GM12801 (cell line): ENCODE measurements around the gene RASGRF1.

Experiments used
- CTCF ChIP-seq: IDR thresholded peaks from one replicate; pipeline ENCODE4 v1.5.1; 2011; ENCODE audit warnings: control low read depth; ENCODE audit not compliant: insufficient read length; ENCODE audit errors: extremely low read depth

Gene RASGRF1

DNA sequence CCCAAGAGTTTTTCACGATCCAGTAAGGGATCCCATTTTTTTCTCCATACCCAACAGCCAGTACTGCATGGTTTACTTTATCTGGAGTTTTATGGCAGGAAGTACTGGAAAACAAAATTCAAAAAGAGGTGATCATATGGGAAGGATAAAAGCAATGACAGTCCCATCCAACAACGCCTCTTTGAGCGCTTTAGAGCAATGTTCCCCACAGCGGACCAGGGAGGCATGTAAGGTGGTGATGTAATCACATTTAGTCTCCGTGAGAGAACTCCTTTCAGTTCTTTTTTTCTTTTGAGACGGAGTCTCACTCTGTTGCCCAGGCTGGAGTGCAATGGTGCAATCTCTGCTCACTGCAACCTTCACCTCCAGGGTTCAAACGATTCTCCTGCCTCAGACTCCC lies 167.6 kb downstream of the RASGRF1 start:
- no peak for TF ChIP-seq CTCF

DNA sequence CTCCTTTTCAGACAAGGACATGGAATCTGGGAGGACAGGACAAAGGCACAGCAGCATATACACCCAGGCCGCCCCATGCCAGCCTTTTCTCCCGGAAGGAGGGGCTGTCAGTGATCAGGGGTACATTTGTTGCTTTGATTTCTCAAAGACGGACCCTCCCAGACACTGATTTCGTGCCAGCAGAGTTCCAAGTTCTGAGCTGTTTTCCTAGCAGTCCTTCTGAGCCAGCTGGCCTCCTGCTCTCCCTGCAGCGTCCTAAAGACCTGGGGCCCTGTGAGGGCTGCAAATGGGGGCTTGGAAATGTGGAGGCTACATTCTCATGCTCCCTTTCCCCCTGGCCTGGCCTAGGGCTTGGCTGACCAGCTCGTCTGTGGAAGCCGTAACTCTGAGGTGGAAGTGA lies 168.1 kb downstream of the RASGRF1 start:
- TF ChIP-seq CTCF = no peak

DNA sequence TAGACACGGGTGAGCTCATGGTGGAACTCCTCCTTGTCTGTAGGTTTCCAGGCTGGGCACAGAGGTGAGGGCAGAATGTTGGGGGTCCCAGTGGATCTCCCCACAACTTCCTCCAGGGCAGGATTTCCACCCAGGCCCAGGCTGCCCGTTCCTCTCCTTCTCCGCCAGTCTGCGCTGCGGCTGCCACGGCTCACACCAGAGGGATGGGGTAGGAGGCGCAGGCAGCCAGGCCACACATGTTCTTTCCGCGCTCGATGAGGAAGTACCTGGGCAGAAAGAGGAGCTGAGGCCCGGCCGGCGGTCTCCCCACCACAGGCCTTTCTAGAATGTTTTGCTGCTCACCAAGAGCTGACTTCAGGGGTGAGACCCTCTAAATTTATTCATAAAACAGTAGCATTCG lies 168.6 kb downstream of the RASGRF1 start:
- TF ChIP-seq CTCF = no peak

- TF ChIP-seq CTCF = no peak
Observed at GRCh38 chr15:78921517-78921916, 169.1 kb downstream of the RASGRF1 start.

DNA sequence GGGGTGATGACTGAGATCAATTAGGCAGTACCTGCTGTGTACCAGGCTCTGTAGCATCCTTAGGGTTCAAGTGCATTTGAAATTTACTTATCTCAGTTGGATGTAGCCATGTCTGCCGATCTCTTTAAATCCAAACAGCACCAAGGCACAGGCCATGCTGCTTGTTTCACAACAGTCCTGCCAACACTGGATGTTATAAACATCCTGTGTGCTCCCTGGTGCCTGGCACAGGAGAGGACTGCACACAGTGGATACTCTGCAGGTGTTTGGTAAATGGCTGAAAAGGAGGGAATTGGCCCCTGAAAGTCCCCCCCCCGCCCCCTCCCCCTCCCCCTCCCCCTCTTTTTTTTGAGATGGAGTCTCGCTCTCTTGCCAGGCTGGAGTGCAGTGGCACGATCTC lies 172.7 kb downstream of the RASGRF1 start:
- TF ChIP-seq CTCF = no peak

DNA sequence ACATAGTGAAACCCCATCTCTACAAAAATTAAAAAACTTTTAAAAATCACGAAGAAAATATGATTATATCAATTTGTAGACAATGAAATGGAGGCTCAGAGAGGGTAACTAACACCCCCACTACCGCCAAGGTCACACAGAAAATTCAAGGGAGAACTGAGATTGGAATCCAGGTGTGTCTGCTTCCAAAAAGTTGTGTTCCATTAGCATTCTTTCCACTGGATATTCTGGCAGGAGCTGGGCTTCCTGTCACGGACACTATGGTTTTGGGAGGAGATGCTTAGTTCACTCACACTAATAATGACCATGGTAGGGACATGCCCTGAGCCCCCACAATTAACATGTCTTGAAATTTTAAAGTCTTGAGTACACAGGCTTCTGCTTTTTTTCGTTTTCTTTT lies 174.5 kb downstream of the RASGRF1 start:
- TF ChIP-seq CTCF = no peak

- no peak for TF ChIP-seq CTCF
Observed at GRCh38 chr15:78915341-78916087, 175.1 kb downstream of the RASGRF1 start.
